SH-SY5Y (cell line): Measurements from ENCODE around the gene HMCN2.

ENCODE experiments used
- GATA2 ChIP-seq: IDR thresholded peaks from 2 replicates; pipeline ENCODE4 v1.6.1; 2011; ENCODE audit warnings: mild to moderate bottlenecking, low read depth, low read length
- GATA3 ChIP-seq: IDR thresholded peaks from 2 replicates; pipeline ENCODE4 v1.6.1; 2011; ENCODE audit warnings: low read depth, mild to moderate bottlenecking, low read length, moderate library complexity

- TF ChIP-seq GATA2 (no peak), GATA3 (no peak)
Measured at GRCh38 chr9:130473566-130473965, 208.0 kb downstream of the HMCN2 start.
